Upper lobe of right lung (tissue), 1 donor: ENCODE measurements around the gene INSL3. TPM values are rescaled to one million over a fixed set of nuclear protein-coding genes. Genes with fewer than 3 reads are reported as not detected.

Experiments used
- ATAC-seq: fragments of 200-7000 bp; cut with Tn5 transposase; one replicate; pipeline ENCODE4 v1.9.1; 2020; ENCODE audit warnings: mild to moderate bottlenecking, moderate library complexity
- DNase-seq: peaks from one replicate; pipeline ENCODE4 v3.0.0-alpha.2; 2020
- H3K27ac ChIP-seq: fragments of 200-600 bp; one replicate; pipeline ENCODE4 v1.8.0; 2022
- H3K27me3 ChIP-seq: fragments of 200-600 bp; one replicate; pipeline ENCODE4 v1.8.0; 2022; ENCODE audit warnings: mild to moderate bottlenecking
- H3K36me3 ChIP-seq: fragments of 200-600 bp; one replicate; pipeline ENCODE4 v1.8.0; 2022
- H3K4me1 ChIP-seq: fragments of 200-600 bp; one replicate; pipeline ENCODE4 v1.8.0; 2022
- H3K4me3 ChIP-seq: fragments of 200-600 bp; one replicate; pipeline ENCODE4 v1.8.0; 2022; ENCODE audit warnings: mild to moderate bottlenecking
- H3K9me3 ChIP-seq: fragments of 200-600 bp; one replicate; pipeline ENCODE4 v1.8.0; 2022
- intact Hi-C: fragments of 100-400 bp; cut with DNase I; formaldehyde crosslinking; loops from one replicate; pipeline ENCODE4 v1.11.0; 2022
- total RNA-seq: library from RNA; stranded (reverse); fragmentation: NEBNext Ultra II Directional; extraction: Animal tissue kit (Norgen Biotek cat#: 25700); gene quantifications from one replicate; pipeline ENCODE4 v1.2.1, GENCODE V29; 2021
- TF ChIP-seq, protein P1 (sequence below): fragments of 200-600 bp; IDR thresholded peaks from one replicate; pipeline ENCODE4 v1.8.0; 2022; ENCODE audit warnings: antibody characterized with exemption
- donor health status: DM: no; HTN: yes; CAD: no; lungs with severe emphysema.

INSL3 gene
- total RNA-seq, 1 donor from 2014 or later, result not detected

DNA sequence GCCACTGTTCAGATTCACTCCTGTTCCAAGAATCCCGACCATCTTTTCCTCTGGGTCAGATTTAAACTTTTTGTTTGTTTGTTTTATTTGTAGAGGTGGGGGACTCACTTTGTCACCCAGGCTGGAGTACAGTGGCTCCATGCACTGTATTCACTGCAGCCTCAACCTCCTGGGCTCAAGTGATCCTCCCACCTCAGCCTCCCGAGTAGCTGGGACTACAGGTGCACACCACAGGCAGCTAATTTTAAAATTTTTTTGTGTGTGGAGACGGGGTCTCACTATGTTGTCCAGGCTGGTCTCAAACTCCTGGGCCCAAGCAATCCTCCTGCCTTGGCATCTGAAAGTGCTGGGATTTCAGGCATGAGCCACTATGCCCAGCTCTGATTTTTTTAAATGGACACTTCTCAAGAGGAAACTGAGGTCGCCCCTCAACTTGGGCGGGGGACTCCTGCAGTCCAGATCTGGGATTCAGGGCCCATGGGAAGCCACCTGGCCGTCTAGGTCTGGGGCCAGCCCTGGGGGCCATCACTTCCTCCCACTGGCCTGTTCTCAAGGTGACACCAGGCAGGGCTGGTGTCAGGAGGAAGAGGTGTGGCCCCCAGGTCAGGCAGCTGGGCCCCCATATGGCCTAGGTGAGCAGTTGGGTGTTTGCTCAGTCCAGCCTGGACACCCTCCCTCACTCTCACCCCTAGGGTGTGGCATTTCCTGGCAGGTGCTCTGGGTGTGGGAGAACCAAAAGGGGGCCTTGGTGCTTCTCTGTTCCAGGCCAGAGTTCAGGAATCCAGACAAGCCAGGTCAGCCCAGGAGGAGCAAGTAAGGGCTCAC lies 25.1 kb downstream of the INSL3 start:
- ATAC-seq, result peak; percentile 50
- no peak for DNase-seq
- no peak overlapping the region for H3K4me3 ChIP-seq
- H3K36me3 ChIP-seq, result no peaks in the 10 kb centered on the region
- no peaks in the 10 kb centered on the region for H3K9me3 ChIP-seq
- intact Hi-C loops, result no loop called here
- TF ChIP-seq, protein P1, sequence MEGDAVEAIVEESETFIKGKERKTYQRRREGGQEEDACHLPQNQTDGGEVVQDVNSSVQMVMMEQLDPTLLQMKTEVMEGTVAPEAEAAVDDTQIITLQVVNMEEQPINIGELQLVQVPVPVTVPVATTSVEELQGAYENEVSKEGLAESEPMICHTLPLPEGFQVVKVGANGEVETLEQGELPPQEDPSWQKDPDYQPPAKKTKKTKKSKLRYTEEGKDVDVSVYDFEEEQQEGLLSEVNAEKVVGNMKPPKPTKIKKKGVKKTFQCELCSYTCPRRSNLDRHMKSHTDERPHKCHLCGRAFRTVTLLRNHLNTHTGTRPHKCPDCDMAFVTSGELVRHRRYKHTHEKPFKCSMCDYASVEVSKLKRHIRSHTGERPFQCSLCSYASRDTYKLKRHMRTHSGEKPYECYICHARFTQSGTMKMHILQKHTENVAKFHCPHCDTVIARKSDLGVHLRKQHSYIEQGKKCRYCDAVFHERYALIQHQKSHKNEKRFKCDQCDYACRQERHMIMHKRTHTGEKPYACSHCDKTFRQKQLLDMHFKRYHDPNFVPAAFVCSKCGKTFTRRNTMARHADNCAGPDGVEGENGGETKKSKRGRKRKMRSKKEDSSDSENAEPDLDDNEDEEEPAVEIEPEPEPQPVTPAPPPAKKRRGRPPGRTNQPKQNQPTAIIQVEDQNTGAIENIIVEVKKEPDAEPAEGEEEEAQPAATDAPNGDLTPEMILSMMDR, result no peak
- no peaks in the 10 kb centered on the region for H3K4me1 ChIP-seq
- peaks cover 29% of the 10 kb centered on the region for H3K27me3 ChIP-seq
- no peak overlapping the region for H3K27ac ChIP-seq

DNA sequence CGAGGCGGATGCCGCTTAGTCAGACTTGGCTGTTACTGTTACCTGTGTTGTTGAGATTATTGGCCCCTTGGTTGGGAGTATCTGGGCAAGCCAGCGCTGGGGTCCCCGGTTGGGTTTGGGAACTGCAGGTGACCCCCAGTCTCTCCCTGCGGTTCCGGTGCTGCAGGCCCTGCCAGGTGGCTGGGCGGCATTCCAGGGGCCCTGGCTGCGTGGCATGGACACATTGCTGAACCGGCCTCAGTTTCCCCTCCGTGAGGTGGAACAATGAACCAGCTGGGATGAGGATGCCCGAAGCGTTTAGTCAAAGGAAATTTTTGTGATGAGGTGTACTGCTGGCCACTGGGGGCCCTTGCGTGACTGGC lies 25.8 kb downstream of the INSL3 start:
- DNase-seq (no peak), ATAC-seq (no peak)
- H3K36me3 ChIP-seq, result no peaks in the 10 kb centered on the region
- no peaks in the 10 kb centered on the region for H3K9me3 ChIP-seq
- H3K27me3 ChIP-seq, result peaks cover 29% of the 10 kb centered on the region
- intact Hi-C loops, result no loop called here
- H3K27ac ChIP-seq, result no peak overlapping the region
- H3K4me1 ChIP-seq, result no peaks in the 10 kb centered on the region
- peak overlapping the region; percentile 14 for H3K4me3 ChIP-seq
- TF ChIP-seq, protein P1, result no peak

DNA sequence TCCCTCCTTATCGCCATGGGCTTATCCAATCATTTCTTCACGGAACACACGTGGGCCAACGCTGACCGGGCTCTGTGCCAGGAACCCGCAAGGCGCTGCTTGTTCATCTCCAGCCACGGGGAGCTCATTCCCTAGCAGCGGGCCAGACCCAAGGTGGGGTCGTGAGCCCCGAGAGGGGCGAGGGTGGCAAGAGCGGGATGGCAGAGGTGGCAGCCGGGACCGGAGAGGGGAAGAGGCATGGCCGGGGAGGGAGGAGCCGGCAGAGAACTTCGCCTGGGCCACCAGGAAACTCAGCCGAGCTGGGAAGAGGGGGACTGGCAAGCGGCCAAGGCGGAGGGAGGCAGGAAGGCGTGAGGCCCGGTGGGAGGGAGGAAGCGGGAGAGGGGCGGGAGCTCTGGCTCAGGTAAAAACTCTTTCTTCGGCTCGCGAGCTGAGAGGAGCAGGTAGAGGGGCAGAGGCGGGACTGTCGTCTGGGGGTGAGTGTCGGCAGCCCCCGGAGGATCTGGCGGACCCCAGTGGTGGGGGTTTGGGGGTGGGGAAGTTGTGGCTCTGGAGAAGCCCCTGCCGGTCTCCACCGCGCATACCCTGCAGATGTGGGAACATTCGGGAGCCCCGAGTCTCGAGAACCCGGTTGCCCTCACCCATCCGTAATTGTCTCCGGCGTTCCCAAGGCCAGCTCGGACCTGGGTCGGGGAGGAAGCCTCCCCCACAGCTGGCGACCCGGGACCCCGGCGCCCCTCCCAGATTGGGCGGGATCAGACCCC lies 26.4 kb downstream of the INSL3 start, which contains the start of gene B3GNT3:
Gene B3GNT3, plus strand, starts transcription at position 408 of the 764 bp plus-strand sequence. CDS start 12,670 bp downstream, outside the sequence.
- peak; percentile 85 for DNase-seq
- intact Hi-C loops, result no loop called here

DNA sequence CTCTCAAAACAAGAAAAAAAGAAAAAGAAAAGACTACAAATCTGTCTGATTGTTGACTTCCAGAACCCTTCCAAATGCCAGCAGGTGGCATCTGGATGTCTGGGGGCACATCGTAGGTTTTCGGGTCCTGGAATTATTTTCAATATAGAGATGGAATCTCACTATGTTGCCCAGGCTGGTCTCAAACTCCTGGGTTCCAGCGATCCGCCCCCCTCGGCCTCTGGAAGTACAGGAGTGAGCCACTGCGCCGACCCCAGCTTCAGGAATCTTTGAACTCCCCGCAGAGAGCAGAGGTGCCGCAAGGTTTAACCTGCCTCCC lies 26.9 kb downstream of the INSL3 start:
- peaks cover 29% of the 10 kb centered on the region for H3K27me3 ChIP-seq
- TF ChIP-seq, protein P1, result no peak
- no peak for DNase-seq
- H3K27ac ChIP-seq, result no peak overlapping the region
- ATAC-seq, result no peak
- H3K9me3 ChIP-seq, result no peaks in the 10 kb centered on the region
- intact Hi-C loops, result no loop called here
- H3K4me3 ChIP-seq, result peak overlapping the region; percentile 14
- H3K4me1 ChIP-seq, result no peaks in the 10 kb centered on the region
- H3K36me3 ChIP-seq, result no peaks in the 10 kb centered on the region

More for the DNA sequence above, 26.4 kb downstream of the INSL3 start, which contains the start of gene B3GNT3:
- Histone ChIP-seq H3K4me1 (no peaks in the 10 kb centered on the region), H3K4me3 (peak within 1 kb of the TSS; percentile 14), H3K36me3 (no peaks in the 10 kb centered on the region), H3K9me3 (no peaks in the 10 kb centered on the region), H3K27me3 (peaks cover 29% of the 10 kb centered on the region), H3K27ac (no peak within 1 kb of the TSS)
- TF ChIP-seq, protein P1, result no peak
- ATAC-seq, result peak; percentile 60

DNA sequence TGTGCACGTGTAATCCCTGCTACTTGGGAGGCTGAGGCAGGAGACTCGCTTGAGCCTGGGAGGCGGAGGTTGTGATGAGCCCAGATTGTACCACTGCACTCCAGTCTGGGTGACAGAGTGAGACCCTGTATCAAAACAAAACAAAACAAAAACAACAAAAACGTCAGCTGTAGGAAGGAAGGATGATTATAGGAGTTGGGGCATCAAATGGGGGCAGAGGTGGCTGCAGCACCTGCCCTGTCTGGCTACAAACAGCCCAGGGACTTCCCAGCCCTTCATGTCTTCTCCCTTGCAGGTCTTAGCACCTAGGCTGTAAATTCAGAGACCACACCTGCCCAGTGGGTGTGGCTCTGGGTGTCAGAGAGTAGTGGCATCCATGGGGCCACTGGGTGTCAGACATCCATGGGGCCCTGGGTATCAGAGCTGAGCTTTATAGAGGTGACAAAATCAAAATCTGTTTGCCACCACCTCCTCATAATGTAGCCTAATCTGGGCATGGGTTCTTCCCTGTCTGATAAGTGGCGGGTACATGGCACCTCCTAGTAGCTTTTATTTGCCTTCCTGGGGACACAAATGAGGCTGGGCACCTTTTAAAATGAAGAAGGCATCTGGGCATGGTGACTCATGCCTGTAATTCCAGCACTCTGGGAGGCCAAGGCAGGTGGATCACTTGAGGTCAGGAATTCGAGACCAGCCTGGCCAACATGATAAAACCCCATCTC lies 31.1 kb downstream of the INSL3 start:
- no peak overlapping the region for H3K27ac ChIP-seq
- H3K4me1 ChIP-seq, result no peaks in the 10 kb centered on the region
- intact Hi-C loops, result no loop called here
- ATAC-seq (no peak), DNase-seq (no peak)
- peaks cover 17% of the 10 kb centered on the region for H3K27me3 ChIP-seq
- TF ChIP-seq, protein P1, result no peak
- H3K4me3 ChIP-seq, result no peak overlapping the region
- H3K9me3 ChIP-seq, result no peaks in the 10 kb centered on the region
- no peaks in the 10 kb centered on the region for H3K36me3 ChIP-seq
